ENCODE data around the gene XAGE1B. TPM values are rescaled to one million over a fixed set of nuclear protein-coding genes. Genes with fewer than 3 reads are reported as not detected.
"Not testable (repeated sequence)": the region's sequence is repeated elsewhere in the genome, so short reads cannot be mapped to it uniquely, and the experiment has no call there.

XAGE1B gene, protein sequence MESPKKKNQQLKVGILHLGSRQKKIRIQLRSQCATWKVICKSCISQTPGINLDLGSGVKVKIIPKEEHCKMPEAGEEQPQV
- not detected for total RNA-seq

DNA sequence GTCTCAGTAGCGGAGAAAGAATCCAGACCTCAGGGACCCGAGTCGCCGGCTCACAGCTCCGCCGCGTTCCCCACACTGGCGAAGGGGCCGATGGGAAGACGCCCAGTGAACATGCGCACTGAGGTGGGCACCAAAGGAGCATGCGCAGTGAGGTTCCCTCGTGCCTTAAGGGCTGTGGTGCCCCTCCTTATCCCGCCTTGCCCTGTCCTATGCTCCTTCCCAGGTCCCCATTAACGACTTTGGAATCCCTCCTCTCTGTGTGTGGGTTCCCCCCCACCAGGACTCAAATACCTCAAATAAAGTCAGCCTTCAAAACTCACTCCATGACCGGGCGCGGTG is at the start of gene XAGE1B:
TSS of gene XAGE1B (minus strand) at position 77 of the 339 bp plus-strand sequence. CDS start 1,536 bp downstream, outside the sequence.
- DNase-seq (ENCODE audit: low spot score); ATAC-seq: not testable (repeated sequence)

- no peak for DNase-seq (ENCODE audit: low spot score)
- ATAC-seq, result no peak
These were observed 46.2 kb upstream of the XAGE1B start for GRCh38 chrX:52563105-52563504.

DNA sequence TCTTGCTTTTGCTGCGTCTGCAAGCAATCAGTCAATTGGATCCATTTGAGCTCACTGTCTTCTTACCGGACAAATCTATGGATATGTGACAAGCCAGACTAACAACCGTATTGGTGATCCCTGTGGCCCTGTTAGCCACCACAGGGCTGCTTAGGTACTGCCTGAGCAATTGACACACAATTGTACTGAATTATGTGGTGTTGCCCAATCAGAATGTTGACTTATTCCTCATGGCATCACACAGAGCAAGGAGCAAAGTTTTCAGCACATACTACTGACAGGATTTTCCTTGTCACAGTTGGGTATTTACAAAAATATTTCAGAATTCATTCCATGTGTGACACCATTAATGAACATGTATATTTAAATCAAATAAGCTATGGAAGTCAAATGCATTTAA is 41.3 kb upstream of the XAGE1B start:
- ATAC-seq, result peak; percentile 94
- DNase-seq (ENCODE audit: low spot score), result no peak

- ATAC-seq, result no peak
- no peak for DNase-seq (ENCODE audit: low spot score)
These were observed 39.9 kb upstream of the XAGE1B start for GRCh38 chrX:52556741-52557140.

- peak; percentile 78 for ATAC-seq
- DNase-seq (ENCODE audit: low spot score), result no peak
These were observed 37.3 kb upstream of the XAGE1B start for GRCh38 chrX:52553995-52554642.

GRCh38 chrX:52548769-52549168 is 31.9 kb upstream of the XAGE1B start:
- not testable (repeated sequence) for DNase-seq (ENCODE audit: low spot score); ATAC-seq

DNA sequence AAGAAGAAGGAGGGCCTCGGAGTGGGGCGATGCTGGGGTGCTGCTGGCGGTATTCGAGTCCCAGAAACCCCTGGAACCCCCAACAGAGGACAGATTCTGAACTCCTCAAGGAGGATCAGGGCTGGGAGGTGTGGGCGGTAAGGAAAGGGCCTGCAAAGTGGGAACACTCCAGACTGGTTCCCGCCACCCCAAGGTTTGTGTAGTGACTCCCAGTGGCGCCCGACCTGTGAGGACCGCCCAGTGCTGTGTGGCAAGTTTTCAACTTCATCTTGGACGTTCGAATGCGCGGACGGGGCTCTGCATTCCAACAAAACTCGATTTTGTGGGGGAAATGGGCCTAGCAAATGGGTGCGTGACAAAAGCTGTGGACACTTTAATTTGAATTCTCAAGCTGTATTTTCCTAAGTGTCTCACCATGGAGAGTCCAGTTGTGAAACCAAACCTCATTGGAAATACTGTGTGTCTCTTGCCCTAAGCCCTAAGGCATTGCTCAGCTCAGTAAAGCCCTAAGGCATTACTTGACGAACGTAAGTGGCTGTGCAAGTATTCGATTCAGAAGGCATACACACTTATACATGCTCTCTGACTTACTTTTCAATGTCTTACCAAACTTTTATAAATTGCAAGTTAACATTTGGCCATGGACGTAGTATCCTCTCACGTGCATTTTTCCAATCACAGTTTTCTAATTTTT is 27.4 kb upstream of the XAGE1B start:
- no peak for DNase-seq (ENCODE audit: low spot score)

DNA sequence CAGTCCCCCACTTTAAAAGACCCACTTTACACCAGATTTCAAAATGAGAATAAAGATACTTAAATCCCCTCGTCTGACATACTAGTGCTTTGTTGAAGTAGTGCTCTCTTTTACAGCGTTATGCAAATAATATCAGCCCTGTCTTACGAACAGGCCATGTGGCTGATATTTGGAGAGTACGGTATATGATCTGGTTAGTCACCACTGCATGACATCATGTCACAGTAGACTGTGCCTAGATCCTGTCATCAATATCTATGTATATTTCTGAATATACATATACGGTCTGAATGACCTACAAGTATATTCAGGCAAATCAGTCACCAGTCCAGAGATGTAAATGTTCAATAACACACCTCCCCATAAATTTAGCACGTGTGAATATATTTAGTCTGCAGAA is 25.4 kb upstream of the XAGE1B start:
- DNase-seq (ENCODE audit: low spot score), result no peak
- ATAC-seq, result no peak

More for the DNA sequence above, 27.4 kb upstream of the XAGE1B start:
- no peak for ATAC-seq

GRCh38 chrX:52541051-52541450 is 24.2 kb upstream of the XAGE1B start:
- not testable (repeated sequence) for DNase-seq (ENCODE audit: low spot score)
- peak; percentile 68 for ATAC-seq

- DNase-seq (ENCODE audit: low spot score); ATAC-seq: not testable (repeated sequence)
These were observed 515 bp downstream of the XAGE1B start for GRCh38 chrX:52516110-52516986.

GRCh38 chrX:52511126-52511525 is 5.7 kb downstream of the XAGE1B start:
- ATAC-seq; DNase-seq (ENCODE audit: low spot score): not testable (repeated sequence)

GRCh38 chrX:52509916-52510315 is 6.9 kb downstream of the XAGE1B start:
- ATAC-seq, result no peak
- no peak for DNase-seq (ENCODE audit: low spot score)

- no peak for DNase-seq (ENCODE audit: low spot score)
- no peak for ATAC-seq
These were observed 9.5 kb downstream of the XAGE1B start for GRCh38 chrX:52507331-52507730.

- ATAC-seq (no peak), DNase-seq (ENCODE audit: low spot score) (no peak)
These were observed 12.3 kb downstream of the XAGE1B start for GRCh38 chrX:52504551-52504950.

GRCh38 chrX:52501362-52501761 is 15.5 kb downstream of the XAGE1B start:
- DNase-seq (ENCODE audit: low spot score); ATAC-seq: not testable (repeated sequence)

GRCh38 chrX:52496419-52496772 is 20.5 kb downstream of the XAGE1B start:
- not testable (repeated sequence) for ATAC-seq; DNase-seq (ENCODE audit: low spot score)

DNA sequence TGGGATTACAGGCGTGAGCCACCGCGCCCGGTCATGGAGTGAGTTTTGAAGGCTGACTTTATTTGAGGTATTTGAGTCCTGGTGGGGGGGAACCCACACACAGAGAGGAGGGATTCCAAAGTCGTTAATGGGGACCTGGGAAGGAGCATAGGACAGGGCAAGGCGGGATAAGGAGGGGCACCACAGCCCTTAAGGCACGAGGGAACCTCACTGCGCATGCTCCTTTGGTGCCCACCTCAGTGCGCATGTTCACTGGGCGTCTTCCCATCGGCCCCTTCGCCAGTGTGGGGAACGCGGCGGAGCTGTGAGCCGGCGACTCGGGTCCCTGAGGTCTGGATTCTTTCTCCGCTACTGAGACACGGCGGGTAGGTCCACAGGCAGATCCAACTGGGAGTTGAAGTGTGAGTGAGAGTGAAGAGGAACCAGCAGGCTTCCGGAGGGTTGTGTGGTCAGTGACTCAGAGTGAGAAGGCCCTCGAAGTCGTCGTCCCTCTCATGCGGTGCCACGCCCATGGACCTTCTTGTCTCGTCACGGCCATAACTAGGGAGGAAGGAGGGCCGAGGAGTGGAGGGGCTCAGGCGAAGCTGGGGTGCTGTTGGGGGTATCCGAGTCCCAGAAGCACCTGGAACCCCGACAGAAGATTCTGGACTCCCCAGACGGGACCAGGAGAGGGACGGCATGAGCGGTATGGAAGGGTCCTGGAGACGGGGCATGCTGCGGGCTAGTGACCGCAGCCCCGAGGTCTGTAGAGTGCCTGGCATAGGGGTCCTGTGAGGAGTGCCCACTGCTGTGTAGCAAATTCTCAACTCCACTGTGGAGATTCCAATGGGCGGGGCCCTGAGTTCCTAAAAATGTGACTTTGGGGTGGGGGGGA is 21.1 kb downstream of the XAGE1B start, which contains the start of gene XAGE1A:
TSS of gene XAGE1A (plus strand) at position 264 of the 874 bp plus-strand sequence. CDS start 1,554 bp downstream, outside the sequence.
- not testable (repeated sequence) for ATAC-seq; DNase-seq (ENCODE audit: low spot score)

DNA sequence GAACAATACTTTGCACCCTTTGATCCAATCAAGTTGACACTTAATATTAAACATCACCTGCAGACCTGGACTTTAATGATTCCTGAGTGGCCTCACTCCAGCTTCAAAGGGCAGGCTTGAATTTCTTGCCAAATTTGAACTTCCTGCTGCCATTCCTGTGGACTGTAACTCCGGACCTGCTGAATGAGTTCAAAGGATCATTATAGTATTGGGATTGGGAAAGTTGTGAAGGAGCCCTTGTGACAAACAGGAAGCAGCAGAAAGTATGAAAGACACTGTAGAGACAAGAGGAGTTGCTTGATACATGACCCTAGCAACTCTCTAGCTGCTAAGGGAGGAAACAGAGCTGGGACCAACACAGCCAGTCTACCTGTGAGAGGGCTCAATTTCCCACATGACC is 45.6 kb downstream of the XAGE1B start:
- not testable (repeated sequence) for DNase-seq (ENCODE audit: low spot score); ATAC-seq

Measured in left lobe of liver (tissue), 2 donors.